ENCODE results near the gene CLIC5. TPM values are rescaled to one million over a fixed set of nuclear protein-coding genes. Genes with fewer than 3 reads are reported as not detected.

The CLIC5 gene
- total RNA-seq, 4 donors from 2014 or later = 1.2 to 1.9 (median 1.4) TPM

DNA sequence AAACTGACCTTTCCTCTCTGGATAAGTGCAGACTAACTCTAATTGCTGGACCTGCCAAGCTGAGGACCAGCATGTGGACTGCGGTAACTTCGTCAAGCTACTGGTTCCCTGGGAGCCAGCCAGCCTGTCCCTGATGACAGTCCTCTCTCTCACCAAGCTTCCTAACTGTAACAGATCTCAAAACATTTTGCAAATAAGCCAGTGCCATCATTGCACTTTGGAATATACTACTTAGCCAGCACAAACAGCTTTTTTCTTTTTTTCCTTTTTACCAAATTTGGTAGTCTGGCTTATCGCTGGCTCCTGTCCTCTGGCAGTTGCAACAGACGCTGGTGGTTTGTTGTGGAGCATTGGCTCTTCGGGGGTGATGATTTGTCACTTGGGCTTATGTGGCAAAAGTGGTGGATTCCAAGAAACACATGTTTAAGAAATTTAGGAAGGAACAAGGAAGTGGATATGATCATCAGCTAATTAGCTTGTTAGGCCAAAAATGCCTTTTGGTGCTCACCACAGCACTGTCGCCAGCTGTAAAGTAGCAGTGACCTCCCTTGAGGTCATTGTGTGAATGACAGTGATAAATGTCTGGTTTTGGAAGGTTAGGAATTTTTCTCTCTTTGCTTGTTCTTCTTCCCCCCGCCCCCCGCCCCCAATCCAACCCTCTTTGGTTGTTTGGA, 171.7 kb downstream of the CLIC5 start:
- no peak for TF ChIP-seq POLR2A (IDR thresholded peaks at IDR 0.05)
- TF ChIP-seq, protein P1, sequence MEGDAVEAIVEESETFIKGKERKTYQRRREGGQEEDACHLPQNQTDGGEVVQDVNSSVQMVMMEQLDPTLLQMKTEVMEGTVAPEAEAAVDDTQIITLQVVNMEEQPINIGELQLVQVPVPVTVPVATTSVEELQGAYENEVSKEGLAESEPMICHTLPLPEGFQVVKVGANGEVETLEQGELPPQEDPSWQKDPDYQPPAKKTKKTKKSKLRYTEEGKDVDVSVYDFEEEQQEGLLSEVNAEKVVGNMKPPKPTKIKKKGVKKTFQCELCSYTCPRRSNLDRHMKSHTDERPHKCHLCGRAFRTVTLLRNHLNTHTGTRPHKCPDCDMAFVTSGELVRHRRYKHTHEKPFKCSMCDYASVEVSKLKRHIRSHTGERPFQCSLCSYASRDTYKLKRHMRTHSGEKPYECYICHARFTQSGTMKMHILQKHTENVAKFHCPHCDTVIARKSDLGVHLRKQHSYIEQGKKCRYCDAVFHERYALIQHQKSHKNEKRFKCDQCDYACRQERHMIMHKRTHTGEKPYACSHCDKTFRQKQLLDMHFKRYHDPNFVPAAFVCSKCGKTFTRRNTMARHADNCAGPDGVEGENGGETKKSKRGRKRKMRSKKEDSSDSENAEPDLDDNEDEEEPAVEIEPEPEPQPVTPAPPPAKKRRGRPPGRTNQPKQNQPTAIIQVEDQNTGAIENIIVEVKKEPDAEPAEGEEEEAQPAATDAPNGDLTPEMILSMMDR (IDR thresholded peaks at IDR 0.05) = no peak
- H3K4me3 ChIP-seq (ENCODE audit: low read depth, poor library complexity, severe bottlenecking) = no peak overlapping the region
- WGBS, 2 donors = 62 to 67% methylated on average over 8 of the region's 8 CpGs
- intact Hi-C loops (cut with DNase I; ENCODE audit: low total_unique reads) = no loop called here
- DNase-seq (ENCODE audit: low spot score in 2 of 2) = no peak

DNA sequence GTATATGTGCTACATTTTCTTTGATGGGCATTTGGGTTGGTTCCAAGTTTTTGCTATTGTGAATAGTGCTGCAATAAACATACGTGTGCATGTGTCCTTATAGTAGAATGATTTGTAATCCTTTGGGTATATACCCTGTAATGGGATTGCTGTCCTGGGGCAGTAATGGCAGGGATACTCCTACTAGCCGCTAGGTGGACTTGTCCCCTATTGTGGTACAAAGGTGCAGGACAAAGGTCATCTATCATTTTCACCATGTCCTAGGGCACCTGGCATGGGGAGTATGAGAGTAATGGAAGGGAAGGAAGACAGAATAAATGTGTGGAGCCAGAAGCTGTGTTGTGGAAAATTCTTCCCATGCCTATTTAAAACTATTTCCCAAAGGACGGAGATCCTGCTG, 174.6 kb downstream of the CLIC5 start:
- DNase-seq (ENCODE audit: low spot score in 2 of 2) = no peak
- TF ChIP-seq, protein P1 (IDR thresholded peaks at IDR 0.05) = no peak
- TF ChIP-seq POLR2A (IDR thresholded peaks at IDR 0.05) = no peak
- intact Hi-C loops (cut with DNase I; ENCODE audit: low total_unique reads) = no loop called here
- WGBS, 2 donors = 86 to 90% methylated on average over 3 of the region's 3 CpGs
- no peak overlapping the region for H3K4me3 ChIP-seq (ENCODE audit: low read depth, poor library complexity, severe bottlenecking)

DNA sequence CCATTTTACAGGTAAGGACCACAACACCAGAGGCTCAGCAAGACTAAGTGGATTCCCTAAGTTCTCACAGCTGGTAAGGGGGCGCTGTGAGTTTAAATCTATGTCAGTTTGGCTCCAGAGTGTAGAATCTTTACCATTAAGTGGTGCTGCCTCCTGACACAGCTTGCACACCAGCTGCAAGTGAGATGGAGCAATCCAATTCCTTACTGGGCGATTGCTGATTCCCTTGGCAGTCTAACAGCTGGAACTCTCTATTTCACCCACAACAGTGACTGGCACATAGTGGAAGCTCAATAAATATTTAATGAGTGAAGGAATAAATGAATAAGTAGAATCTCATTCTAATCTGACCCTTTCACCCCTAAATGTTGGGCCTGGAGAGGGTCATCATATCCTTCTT, 176.7 kb downstream of the CLIC5 start:
- intact Hi-C loops (cut with DNase I; ENCODE audit: low total_unique reads) = no loop called here
- TF ChIP-seq POLR2A (IDR thresholded peaks at IDR 0.05) = no peak
- TF ChIP-seq, protein P1 (IDR thresholded peaks at IDR 0.05) = no peak
- DNase-seq (ENCODE audit: low spot score in 2 of 2) = no peak
- WGBS, 2 donors = 64 to 70% methylated on average over 2 of the region's 2 CpGs
- no peak overlapping the region for H3K4me3 ChIP-seq (ENCODE audit: low read depth, poor library complexity, severe bottlenecking)

DNA sequence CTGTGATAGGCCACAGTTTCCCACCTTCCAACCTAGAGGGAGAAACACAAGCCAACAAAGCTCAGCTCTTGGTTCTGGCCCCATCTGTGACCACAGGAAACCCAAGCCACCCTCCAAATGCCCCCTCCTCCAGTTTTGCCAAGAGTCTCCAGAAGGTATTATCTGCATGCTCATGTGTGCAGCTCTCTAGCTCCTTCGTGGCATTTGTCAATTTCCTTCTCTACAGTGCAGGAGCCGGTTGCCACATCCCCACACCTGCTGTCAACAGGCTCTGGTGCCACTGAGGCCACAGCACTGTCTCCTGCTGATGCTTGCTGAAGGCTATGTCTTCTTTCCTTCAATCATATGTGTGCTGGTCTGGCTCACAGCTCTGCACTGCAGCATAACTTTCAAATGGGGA, 177.2 kb downstream of the CLIC5 start:
- H3K4me3 ChIP-seq (ENCODE audit: low read depth, poor library complexity, severe bottlenecking) = no peak overlapping the region
- TF ChIP-seq, protein P1 (IDR thresholded peaks at IDR 0.05) = no peak
- no peak for TF ChIP-seq POLR2A (IDR thresholded peaks at IDR 0.05)
- intact Hi-C loops (cut with DNase I; ENCODE audit: low total_unique reads) = no loop called here
- WGBS, 2 donors = 74 to 80% methylated on average over 2 of the region's 2 CpGs
- DNase-seq (ENCODE audit: low spot score in 2 of 2) = no peak

DNA sequence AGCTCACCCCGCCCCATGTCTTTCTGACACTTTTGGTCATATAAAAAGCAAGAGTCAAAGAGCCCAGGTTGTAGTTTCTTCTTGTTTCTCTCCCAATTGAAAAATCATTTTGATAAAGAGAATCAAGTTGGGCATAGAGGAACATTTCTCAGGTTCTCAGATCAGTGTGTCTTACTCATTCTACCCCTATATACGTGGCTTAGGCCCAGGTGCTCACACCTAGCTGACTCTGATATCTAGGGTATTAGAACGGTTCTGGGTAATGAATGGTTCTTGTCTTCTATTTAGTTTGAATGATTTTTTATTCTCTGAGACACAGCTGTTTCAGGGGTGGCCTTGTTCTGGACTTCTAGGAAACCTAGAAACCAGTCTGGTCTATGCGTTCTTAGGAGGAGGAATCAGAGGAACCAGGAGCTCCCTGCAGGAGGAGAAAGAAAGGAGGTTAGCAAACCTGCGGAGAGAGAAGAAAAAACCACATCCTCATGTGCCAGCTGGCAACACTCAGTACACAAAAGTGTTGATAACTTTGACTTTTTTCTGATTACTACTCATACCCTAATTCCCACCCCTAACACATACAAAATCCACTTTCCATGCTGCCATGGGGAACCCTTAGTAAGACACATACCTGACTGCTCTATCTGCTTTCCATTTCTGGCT, 178.0 kb downstream of the CLIC5 start:
- WGBS, 2 donors = 80% methylated on average over 5 of the region's 5 CpGs
- H3K4me3 ChIP-seq (ENCODE audit: low read depth, poor library complexity, severe bottlenecking) = no peak overlapping the region
- intact Hi-C loops (cut with DNase I; ENCODE audit: low total_unique reads) = no loop called here
- DNase-seq (ENCODE audit: low spot score in 2 of 2) = no peak
- TF ChIP-seq, protein P1 (IDR thresholded peaks at IDR 0.05) = no peak
- no peak for TF ChIP-seq POLR2A (IDR thresholded peaks at IDR 0.05)
